HEK293 (cell line): ENCODE data around the gene COTL1.

ENCODE experiments used
- CTCF ChIP-seq: fragments of 450-650 bp; formaldehyde crosslinking; IDR thresholded peaks from 2 replicates; pipeline ENCODE4 v1.5.1; 2016; ENCODE audit warnings: missing biosample characterization, missing genetic modification characterization
- MYNN ChIP-seq: fragments of 450-650 bp; formaldehyde crosslinking; IDR thresholded peaks from 2 replicates; pipeline ENCODE4 v1.5.1; 2016; ENCODE audit warnings: missing biosample characterization, missing genetic modification characterization, borderline replicate concordance
- ZNF266 ChIP-seq: fragments of 450-650 bp; formaldehyde crosslinking; IDR thresholded peaks from 2 replicates; pipeline ENCODE4 v1.5.1; 2016; ENCODE audit warnings: missing biosample characterization, missing genetic modification characterization, low read depth

DNA sequence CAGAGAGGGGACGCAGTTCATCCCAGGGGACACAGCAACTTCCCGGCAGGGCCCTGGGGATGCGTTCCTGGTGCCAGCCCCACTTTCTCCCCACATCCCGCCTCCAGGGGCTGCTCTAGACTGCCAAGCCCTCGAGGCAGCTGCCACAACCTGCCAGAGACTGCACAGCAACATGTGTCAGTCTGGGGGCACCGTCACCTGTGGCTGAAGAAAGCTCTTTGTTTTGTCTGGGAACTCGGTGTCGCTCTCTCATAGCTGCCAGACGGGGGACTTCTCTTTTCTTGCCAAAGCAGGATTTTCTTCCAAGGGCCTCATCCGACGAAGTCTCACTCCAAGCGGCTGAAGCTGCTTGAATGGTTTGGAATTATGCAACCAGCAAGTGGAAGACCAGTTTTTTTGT lies 43.7 kb downstream of the COTL1 start:
- TF ChIP-seq MYNN (tag by site-specific recombination), result no peak
- TF ChIP-seq CTCF (tag by site-specific recombination), result no peak
- TF ChIP-seq ZNF266 (tag by site-specific recombination), result no peak
